ES-I3 (cell line): Measurements from ENCODE around the gene TAF11L2.
"Not testable (repeated sequence)": the region's sequence is repeated elsewhere in the genome, so short reads cannot be mapped to it uniquely, and the experiment has no call there.

Experiments
- H3K36me3 ChIP-seq: 2 replicates; pipeline ENCODE4 v1.6.1; 2013; ENCODE audit warnings: mild to moderate bottlenecking, low read length, control low read depth, moderate library complexity; ENCODE audit not compliant: insufficient read depth
- H3K4me1 ChIP-seq: 2 replicates; pipeline ENCODE4 v1.6.1; 2013; ENCODE audit warnings: mild to moderate bottlenecking, control low read depth, low read length; ENCODE audit not compliant: insufficient read depth
- H3K9ac ChIP-seq: 2 replicates; pipeline ENCODE4 v1.6.1; 2013; ENCODE audit warnings: low read depth, mild to moderate bottlenecking, low read length, moderate library complexity
- H3K9me3 ChIP-seq: 2 replicates; pipeline ENCODE4 v1.6.1; 2013; ENCODE audit warnings: mild to moderate bottlenecking, low read length, moderate library complexity; ENCODE audit not compliant: control insufficient read depth, insufficient read depth

Gene TAF11L2

GRCh38 chr5:17492770-17493169 lies 5.3 kb upstream of the TAF11L2 start:
- Histone ChIP-seq H3K36me3 (no peaks in the 10 kb centered on the region), H3K9ac (no peak overlapping the region), H3K4me1 (no peaks in the 10 kb centered on the region), H3K9me3 (peaks cover 2% of the 10 kb centered on the region; the same call in 1 of the 2 replicates)

- H3K9ac ChIP-seq: no peak overlapping the region
- H3K4me1 ChIP-seq: no peaks in the 10 kb centered on the region
- H3K9me3 ChIP-seq: peaks cover 2% of the 10 kb centered on the region; the same call in 1 of the 2 replicates
- no peaks in the 10 kb centered on the region for H3K36me3 ChIP-seq
These were observed 585 bp upstream of the TAF11L2 start for GRCh38 chr5:17497446-17497845.

- H3K4me1 ChIP-seq: no peaks in the 10 kb centered on the region
- H3K9ac ChIP-seq: no peak overlapping the region
- no peaks in the 10 kb centered on the region for H3K36me3 ChIP-seq
- no peaks in the 10 kb centered on the region for H3K9me3 ChIP-seq
These were observed 13.8 kb downstream of the TAF11L2 start for GRCh38 chr5:17511775-17512325.

GRCh38 chr5:17517526-17517925 lies 19.5 kb downstream of the TAF11L2 start:
- H3K4me1 ChIP-seq, H3K36me3 ChIP-seq, H3K9ac ChIP-seq, H3K9me3 ChIP-seq: not testable (repeated sequence)

GRCh38 chr5:17518067-17518466 lies 20.0 kb downstream of the TAF11L2 start, which contains the start of gene TAF11L3:
TAF11L3 (plus strand) TSS chr5:17518367.
- not testable (repeated sequence) for H3K36me3 ChIP-seq, H3K9me3 ChIP-seq, H3K4me1 ChIP-seq, H3K9ac ChIP-seq

- not testable (repeated sequence) for H3K9ac ChIP-seq, H3K4me1 ChIP-seq, H3K9me3 ChIP-seq, H3K36me3 ChIP-seq
These were observed 21.5 kb downstream of the TAF11L2 start for GRCh38 chr5:17519508-17519907.

DNA sequence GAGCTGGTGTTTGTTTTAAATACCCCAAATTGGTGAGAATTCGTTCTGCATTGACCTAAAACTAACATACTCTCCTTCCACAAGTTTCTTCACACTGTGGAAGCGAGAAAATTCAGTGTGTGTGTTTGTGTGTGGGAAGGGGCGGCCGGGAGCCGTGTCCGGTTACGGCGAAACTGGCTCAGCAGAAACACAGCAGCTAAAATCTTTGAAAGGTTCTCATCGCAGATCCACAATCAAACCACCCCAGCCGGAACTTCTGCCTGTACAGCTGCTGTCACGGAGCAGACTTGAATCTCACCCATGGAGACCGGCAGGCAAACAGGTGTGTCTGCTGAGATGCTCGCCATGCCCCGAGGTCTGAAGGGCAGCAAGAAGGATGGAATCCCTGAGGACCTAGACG lies 23.5 kb downstream of the TAF11L2 start, which contains the start of gene TAF11L4:
TAF11L4 (plus strand) TSS at position 301 of the 400 bp plus-strand sequence.
- not testable (repeated sequence) for H3K9ac ChIP-seq, H3K36me3 ChIP-seq, H3K9me3 ChIP-seq, H3K4me1 ChIP-seq

GRCh38 chr5:17524935-17525334 lies 26.9 kb downstream of the TAF11L2 start, which contains the start of gene TAF11L5:
TAF11L5 (plus strand) TSS chr5:17525235.
- H3K9ac ChIP-seq, H3K4me1 ChIP-seq, H3K36me3 ChIP-seq, H3K9me3 ChIP-seq: not testable (repeated sequence)

DNA sequence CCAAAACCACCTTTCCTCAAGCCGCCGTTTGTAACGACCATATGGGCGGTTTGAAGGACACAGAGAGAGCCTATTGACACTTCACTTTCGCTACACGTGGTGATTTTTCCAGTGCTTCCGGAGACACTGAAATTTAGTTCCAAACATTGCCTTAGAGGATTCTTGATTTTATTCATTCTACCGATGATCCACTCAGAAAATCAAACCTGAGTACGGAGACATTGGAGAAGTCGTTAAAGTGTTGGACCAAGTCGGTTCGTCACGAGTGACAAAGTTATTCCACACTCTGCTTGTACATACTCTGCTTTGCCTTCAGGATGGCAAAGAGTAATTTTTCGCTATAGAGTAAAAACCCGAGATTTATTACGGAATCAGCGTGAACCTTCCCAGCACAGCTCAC lies 28.5 kb downstream of the TAF11L2 start:
- H3K36me3 ChIP-seq, H3K9ac ChIP-seq, H3K9me3 ChIP-seq, H3K4me1 ChIP-seq: not testable (repeated sequence)

DNA sequence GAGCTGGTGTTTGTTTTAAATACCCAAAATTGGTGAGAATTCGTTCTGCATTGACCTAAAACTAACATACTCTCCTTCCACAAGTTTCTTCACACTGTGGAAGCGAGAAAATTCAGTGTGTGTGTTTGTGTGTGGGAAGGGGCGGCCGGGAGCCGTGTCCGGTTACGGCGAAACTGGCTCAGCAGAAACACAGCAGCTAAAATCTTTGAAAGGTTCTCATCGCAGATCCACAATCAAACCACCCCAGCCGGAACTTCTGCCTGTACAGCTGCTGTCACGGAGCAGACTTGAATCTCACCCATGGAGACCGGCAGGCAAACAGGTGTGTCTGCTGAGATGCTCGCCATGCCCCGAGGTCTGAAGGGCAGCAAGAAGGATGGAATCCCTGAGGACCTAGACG lies 30.3 kb downstream of the TAF11L2 start, which contains the start of gene TAF11L6:
TAF11L6 (plus strand) TSS at position 301 of the 400 bp plus-strand sequence.
- H3K4me1 ChIP-seq, H3K9ac ChIP-seq, H3K9me3 ChIP-seq, H3K36me3 ChIP-seq: not testable (repeated sequence)
